K562 (cell line): Measurements from ENCODE around the gene PDK1. TPM values are rescaled to one million over a fixed set of nuclear protein-coding genes. Genes with fewer than 3 reads are reported as not detected.

Experiments used
- CCNT2 ChIP-seq: IDR thresholded peaks from 2 replicates; pipeline ENCODE4 v1.6.1; 2011; ENCODE audit warnings: borderline replicate concordance, low read depth, mild to moderate bottlenecking, moderate library complexity, mixed read lengths, low read length; ENCODE audit not compliant: insufficient read length; ENCODE audit errors: extremely low read depth
- CREM ChIP-seq: IDR thresholded peaks from 2 replicates; pipeline ENCODE4 v1.6.1; 2014; ENCODE audit warnings: antibody characterized with exemption, low read depth
- FUS ChIP-seq: fragments of 200-400 bp; formaldehyde crosslinking; optimal IDR thresholded peaks from 2 replicates; pipeline ENCODE3; 2017; ENCODE audit warnings: low read depth, low read length
- GATAD2A ChIP-seq: fragments of 450-650 bp; IDR thresholded peaks from 2 replicates; pipeline ENCODE4 v1.6.1; 2017
- POLR2G ChIP-seq: fragments of 200-400 bp; formaldehyde crosslinking; IDR thresholded peaks from 2 replicates; pipeline ENCODE4 v1.6.1; 2017; ENCODE audit warnings: low read depth, mild to moderate bottlenecking, antibody characterized with exemption, low read length, moderate library complexity
- polyA plus RNA-seq, 8 experiments: library from polyadenylated mRNA; depleted of rRNA in 4 of 8; stranded (reverse) in 5 of 8; unstranded in 3 of 8; fragments of >200 nt; fragmentation: Nextera tagmentation in 2 of 8; fragmentation: Illumina TruSeq in 1 of 8; extraction: Ambion mirVana in 2 of 8; extraction: Trizol in 1 of 8; gene quantifications; 2 replicates each; pipeline versions ENCODE4 v1.2.1 to v1.2.3, GENCODE V29; 2011 to 2014; ENCODE audit warnings: inconsistent platforms in 1 of 8, missing spikeins in 1 of 8
- total RNA-seq, 7 experiments: library from RNA; depleted of rRNA in 6 of 7; stranded (reverse); fragments of >200 nt in 6 of 7; fragmentation: Illumina TruSeq in 2 of 7; extraction: Trizol in 2 of 7; gene quantifications; 2 replicates each; pipeline versions ENCODE4 v1.2.1 to v1.2.3, GENCODE V29; 2011 to 2021; ENCODE audit warnings: low replicate concordance in 1 of 7
- TF ChIP-seq, protein P1 (sequence below): fragments of 450-650 bp; IDR thresholded peaks from 2 replicates; pipeline ENCODE4 v1.6.1; 2016; ENCODE audit warnings: mild to moderate bottlenecking, moderate library complexity

The PDK1 gene
- total and polyA plus RNA-seq, 9 of the 15 experiments (the other 6 are each of a cell fraction or from before 2014, with no cell fraction given), result 3.5 to 176 (median 13.9) TPM

DNA sequence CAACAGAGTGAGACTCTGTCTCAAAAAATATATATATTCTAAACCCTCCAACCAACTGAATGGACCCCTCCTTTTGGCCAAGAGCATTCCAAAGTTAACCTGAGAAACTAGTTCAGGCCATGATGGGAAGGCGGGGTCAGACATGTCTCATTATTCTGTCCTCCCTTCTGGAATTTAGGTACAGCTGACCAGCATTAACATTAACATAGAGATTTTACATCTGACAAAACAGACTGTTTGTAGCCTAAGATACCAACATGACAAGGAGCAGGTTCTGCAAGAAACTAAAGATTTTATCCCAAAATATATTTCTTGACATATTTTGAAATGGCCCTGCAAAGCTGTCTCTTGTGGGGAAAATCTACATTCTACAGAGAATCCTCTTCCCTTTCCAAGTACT, 6.8 kb upstream of the PDK1 start (continued):
- TF ChIP-seq, protein P1, sequence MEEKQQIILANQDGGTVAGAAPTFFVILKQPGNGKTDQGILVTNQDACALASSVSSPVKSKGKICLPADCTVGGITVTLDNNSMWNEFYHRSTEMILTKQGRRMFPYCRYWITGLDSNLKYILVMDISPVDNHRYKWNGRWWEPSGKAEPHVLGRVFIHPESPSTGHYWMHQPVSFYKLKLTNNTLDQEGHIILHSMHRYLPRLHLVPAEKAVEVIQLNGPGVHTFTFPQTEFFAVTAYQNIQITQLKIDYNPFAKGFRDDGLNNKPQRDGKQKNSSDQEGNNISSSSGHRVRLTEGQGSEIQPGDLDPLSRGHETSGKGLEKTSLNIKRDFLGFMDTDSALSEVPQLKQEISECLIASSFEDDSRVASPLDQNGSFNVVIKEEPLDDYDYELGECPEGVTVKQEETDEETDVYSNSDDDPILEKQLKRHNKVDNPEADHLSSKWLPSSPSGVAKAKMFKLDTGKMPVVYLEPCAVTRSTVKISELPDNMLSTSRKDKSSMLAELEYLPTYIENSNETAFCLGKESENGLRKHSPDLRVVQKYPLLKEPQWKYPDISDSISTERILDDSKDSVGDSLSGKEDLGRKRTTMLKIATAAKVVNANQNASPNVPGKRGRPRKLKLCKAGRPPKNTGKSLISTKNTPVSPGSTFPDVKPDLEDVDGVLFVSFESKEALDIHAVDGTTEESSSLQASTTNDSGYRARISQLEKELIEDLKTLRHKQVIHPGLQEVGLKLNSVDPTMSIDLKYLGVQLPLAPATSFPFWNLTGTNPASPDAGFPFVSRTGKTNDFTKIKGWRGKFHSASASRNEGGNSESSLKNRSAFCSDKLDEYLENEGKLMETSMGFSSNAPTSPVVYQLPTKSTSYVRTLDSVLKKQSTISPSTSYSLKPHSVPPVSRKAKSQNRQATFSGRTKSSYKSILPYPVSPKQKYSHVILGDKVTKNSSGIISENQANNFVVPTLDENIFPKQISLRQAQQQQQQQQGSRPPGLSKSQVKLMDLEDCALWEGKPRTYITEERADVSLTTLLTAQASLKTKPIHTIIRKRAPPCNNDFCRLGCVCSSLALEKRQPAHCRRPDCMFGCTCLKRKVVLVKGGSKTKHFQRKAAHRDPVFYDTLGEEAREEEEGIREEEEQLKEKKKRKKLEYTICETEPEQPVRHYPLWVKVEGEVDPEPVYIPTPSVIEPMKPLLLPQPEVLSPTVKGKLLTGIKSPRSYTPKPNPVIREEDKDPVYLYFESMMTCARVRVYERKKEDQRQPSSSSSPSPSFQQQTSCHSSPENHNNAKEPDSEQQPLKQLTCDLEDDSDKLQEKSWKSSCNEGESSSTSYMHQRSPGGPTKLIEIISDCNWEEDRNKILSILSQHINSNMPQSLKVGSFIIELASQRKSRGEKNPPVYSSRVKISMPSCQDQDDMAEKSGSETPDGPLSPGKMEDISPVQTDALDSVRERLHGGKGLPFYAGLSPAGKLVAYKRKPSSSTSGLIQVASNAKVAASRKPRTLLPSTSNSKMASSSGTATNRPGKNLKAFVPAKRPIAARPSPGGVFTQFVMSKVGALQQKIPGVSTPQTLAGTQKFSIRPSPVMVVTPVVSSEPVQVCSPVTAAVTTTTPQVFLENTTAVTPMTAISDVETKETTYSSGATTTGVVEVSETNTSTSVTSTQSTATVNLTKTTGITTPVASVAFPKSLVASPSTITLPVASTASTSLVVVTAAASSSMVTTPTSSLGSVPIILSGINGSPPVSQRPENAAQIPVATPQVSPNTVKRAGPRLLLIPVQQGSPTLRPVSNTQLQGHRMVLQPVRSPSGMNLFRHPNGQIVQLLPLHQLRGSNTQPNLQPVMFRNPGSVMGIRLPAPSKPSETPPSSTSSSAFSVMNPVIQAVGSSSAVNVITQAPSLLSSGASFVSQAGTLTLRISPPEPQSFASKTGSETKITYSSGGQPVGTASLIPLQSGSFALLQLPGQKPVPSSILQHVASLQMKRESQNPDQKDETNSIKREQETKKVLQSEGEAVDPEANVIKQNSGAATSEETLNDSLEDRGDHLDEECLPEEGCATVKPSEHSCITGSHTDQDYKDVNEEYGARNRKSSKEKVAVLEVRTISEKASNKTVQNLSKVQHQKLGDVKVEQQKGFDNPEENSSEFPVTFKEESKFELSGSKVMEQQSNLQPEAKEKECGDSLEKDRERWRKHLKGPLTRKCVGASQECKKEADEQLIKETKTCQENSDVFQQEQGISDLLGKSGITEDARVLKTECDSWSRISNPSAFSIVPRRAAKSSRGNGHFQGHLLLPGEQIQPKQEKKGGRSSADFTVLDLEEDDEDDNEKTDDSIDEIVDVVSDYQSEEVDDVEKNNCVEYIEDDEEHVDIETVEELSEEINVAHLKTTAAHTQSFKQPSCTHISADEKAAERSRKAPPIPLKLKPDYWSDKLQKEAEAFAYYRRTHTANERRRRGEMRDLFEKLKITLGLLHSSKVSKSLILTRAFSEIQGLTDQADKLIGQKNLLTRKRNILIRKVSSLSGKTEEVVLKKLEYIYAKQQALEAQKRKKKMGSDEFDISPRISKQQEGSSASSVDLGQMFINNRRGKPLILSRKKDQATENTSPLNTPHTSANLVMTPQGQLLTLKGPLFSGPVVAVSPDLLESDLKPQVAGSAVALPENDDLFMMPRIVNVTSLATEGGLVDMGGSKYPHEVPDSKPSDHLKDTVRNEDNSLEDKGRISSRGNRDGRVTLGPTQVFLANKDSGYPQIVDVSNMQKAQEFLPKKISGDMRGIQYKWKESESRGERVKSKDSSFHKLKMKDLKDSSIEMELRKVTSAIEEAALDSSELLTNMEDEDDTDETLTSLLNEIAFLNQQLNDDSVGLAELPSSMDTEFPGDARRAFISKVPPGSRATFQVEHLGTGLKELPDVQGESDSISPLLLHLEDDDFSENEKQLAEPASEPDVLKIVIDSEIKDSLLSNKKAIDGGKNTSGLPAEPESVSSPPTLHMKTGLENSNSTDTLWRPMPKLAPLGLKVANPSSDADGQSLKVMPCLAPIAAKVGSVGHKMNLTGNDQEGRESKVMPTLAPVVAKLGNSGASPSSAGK, result no peak
- TF ChIP-seq POLR2G (no peak), CCNT2 (no peak), FUS (no peak), GATAD2A (no peak), CREM (no peak)
